Measurements from ENCODE around the gene ASXL1.

ASXL1 gene

GRCh38 chr20:32480371-32481241 lies 122.5 kb downstream of the ASXL1 start:
- DNase-seq (ENCODE audit: low read depth, low spot score), result no peak

- DNase-seq (ENCODE audit: low read depth, low spot score), result no peak
These were observed 123.4 kb downstream of the ASXL1 start for GRCh38 chr20:32481311-32482142.

- no peak for DNase-seq (ENCODE audit: low read depth, low spot score)
These were observed 124.0 kb downstream of the ASXL1 start for GRCh38 chr20:32482143-32482441.

- no peak for DNase-seq (ENCODE audit: low read depth, low spot score)
These were observed 124.5 kb downstream of the ASXL1 start for GRCh38 chr20:32482442-32483261.

GRCh38 chr20:32483351-32484224 lies 125.5 kb downstream of the ASXL1 start:
- DNase-seq (ENCODE audit: low read depth, low spot score), result no peak

GRCh38 chr20:32484225-32484957 lies 126.3 kb downstream of the ASXL1 start:
- DNase-seq (ENCODE audit: low read depth, low spot score), result no peak

GRCh38 chr20:32484958-32485769 lies 127.0 kb downstream of the ASXL1 start:
- DNase-seq (ENCODE audit: low read depth, low spot score), result no peak

GRCh38 chr20:32485770-32486478 lies 127.8 kb downstream of the ASXL1 start:
- DNase-seq (ENCODE audit: low read depth, low spot score), result no peak

- no peak for DNase-seq (ENCODE audit: low read depth, low spot score)
These were observed 129.2 kb downstream of the ASXL1 start for GRCh38 chr20:32487381-32487780.

GRCh38 chr20:32488066-32488838 lies 130.1 kb downstream of the ASXL1 start:
- no peak for DNase-seq (ENCODE audit: low read depth, low spot score)
